ENCODE measurements around the gene FBLN1. TPM values are rescaled to one million over a fixed set of nuclear protein-coding genes. Genes with fewer than 3 reads are reported as not detected.

Gene FBLN1
- total and polyA plus RNA-seq, 2 donors (not counting 3 experiments of a cell fraction or from before 2014, with no cell fraction given) = 1.2 to 4.0 TPM

DNA sequence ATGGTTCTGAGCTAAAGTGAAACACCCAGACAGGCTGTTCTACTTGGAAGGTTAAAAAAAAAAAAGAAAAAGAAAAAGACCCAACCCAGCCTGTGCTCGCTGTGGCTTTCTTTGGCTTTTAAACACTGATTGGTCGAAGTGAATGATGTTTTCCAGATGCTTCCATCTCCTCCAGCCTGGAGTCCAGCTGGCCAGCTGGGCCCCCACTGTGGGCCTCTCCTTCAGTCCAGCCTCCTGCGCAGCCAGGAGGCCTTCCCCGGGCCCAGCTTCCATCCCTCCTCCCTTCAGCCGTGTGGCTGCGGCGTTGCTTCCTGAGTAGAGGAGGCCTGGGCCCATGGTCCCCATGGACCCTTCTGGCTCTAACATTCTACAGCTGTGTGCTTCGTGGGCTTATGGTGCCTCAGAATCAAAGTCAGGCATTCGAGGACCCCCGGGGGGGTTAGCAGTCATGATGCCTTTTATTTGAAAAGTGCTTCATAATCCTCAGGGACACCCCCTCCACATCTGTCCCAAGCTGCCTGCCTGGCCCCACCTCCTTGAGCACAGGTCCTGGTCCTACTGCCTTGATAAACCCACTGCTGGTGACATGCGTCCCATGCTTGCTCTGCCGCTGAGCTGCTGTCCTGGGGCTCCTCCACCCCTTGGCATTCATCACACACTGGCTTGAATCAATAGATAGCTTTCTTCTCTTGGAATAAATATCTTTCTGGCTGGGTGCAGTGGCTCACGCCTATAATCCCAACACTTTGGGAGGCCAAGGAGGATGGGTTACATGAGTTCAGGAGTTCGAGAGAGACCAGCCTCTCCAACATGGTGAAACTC is 42.2 kb upstream of the FBLN1 start:
- Histone ChIP-seq H3K27me3 (ENCODE audit: control insufficient read depth in 2 of 2, insufficient read depth in 2 of 2, low read length in 2 of 2) (no peaks in the 10 kb centered on the region), H3K27ac (ENCODE audit: insufficient read depth, low read depth, low read length) (no peak overlapping the region), H3K36me3 (ENCODE audit: control insufficient read depth in 2 of 2, extremely low read depth in 1 of 2, insufficient read depth in 2 of 2, low read length in 2 of 2) (no peaks in the 10 kb centered on the region), H3K9me1 (replicated peaks; ENCODE audit: control insufficient read depth, extremely low read depth, insufficient read depth, low read length) (no peaks in the 10 kb centered on the region), H4K20me1 (replicated peaks; ENCODE audit: control insufficient read depth, extremely low read depth, insufficient read depth, low read length) (no peaks in the 10 kb centered on the region), H3K4me1 (ENCODE audit: control insufficient read depth, extremely low read depth, insufficient read depth, low read length) (no peaks in the 10 kb centered on the region), H3K4me3 (replicated peaks in 1 of 3; ENCODE audit: insufficient read depth in 1 of 3, low read depth in 1 of 3, low read length in 3 of 3) (no peak overlapping the region), H2AFZ (ENCODE audit: low read depth, low read length) (no peak overlapping the region), H3K9ac (replicated peaks; ENCODE audit: extremely low read depth, insufficient read depth, low read length) (no peak overlapping the region), H3K9me3 (replicated peaks; ENCODE audit: control insufficient read depth, insufficient read depth, low read length) (no peaks in the 10 kb centered on the region), H3K79me2 (ENCODE audit: control insufficient read depth, insufficient read depth, low read length) (no peaks in the 10 kb centered on the region), H3K4me2 (ENCODE audit: insufficient read depth, low read length) (no peak overlapping the region)
- ChIA-PET CTCF (no interaction called here), POLR2A (no interaction called here)
- DNase-seq (ENCODE audit: low read depth, low spot score) = no peak
- no TSS peak for BruUV-seq (replicated peaks)
- TF ChIP-seq JUN (IDR thresholded peaks at IDR 0.05; ENCODE audit: borderline replicate concordance, insufficient read depth, insufficient read length, low read depth) = no peak
- TF ChIP-seq POLR2A (IDR thresholded peaks at IDR 0.05; ENCODE audit: low read depth, low read length) = no peak
- TF ChIP-seq, protein P1, sequence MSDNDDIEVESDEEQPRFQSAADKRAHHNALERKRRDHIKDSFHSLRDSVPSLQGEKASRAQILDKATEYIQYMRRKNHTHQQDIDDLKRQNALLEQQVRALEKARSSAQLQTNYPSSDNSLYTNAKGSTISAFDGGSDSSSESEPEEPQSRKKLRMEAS (IDR thresholded peaks at IDR 0.05; ENCODE audit: insufficient read depth, insufficient read length) = no peak
- TF ChIP-seq, protein P2, sequence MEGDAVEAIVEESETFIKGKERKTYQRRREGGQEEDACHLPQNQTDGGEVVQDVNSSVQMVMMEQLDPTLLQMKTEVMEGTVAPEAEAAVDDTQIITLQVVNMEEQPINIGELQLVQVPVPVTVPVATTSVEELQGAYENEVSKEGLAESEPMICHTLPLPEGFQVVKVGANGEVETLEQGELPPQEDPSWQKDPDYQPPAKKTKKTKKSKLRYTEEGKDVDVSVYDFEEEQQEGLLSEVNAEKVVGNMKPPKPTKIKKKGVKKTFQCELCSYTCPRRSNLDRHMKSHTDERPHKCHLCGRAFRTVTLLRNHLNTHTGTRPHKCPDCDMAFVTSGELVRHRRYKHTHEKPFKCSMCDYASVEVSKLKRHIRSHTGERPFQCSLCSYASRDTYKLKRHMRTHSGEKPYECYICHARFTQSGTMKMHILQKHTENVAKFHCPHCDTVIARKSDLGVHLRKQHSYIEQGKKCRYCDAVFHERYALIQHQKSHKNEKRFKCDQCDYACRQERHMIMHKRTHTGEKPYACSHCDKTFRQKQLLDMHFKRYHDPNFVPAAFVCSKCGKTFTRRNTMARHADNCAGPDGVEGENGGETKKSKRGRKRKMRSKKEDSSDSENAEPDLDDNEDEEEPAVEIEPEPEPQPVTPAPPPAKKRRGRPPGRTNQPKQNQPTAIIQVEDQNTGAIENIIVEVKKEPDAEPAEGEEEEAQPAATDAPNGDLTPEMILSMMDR (IDR thresholded peaks at IDR 0.05; ENCODE audit: extremely low read depth in 1 of 2, insufficient read depth in 1 of 2, low read depth in 1 of 2, low read length in 2 of 2) = no peak
- no peak for TF ChIP-seq MYC (IDR thresholded peaks at IDR 0.05; ENCODE audit: low read depth, low read length)
- no peak for TF ChIP-seq GATA2 (IDR thresholded peaks at IDR 0.05; ENCODE audit: insufficient read depth, insufficient read length, low read depth, low read length)
- no peak for TF ChIP-seq FOS (IDR thresholded peaks at IDR 0.05; ENCODE audit: borderline replicate concordance, insufficient read depth, low read length)
- TF ChIP-seq EZH2 (IDR thresholded peaks at IDR 0.05; ENCODE audit: borderline replicate concordance, low read depth, low read length, severe bottlenecking) = no peak
- dilution Hi-C loops (cut with MboI; ENCODE audit: extremely low pct_ligation_motif_present, low sequenced_read_pairs) = no loop called here
- intact Hi-C loops (cut with micrococcal nuclease) = no loop called here
- no peak for FAIRE-seq

All from endothelial cell of umbilical vein (primary cell).